Osteoblast (primary cell): ENCODE measurements around the gene APOM. TPM values are rescaled to one million over a fixed set of nuclear protein-coding genes. Genes with fewer than 3 reads are reported as not detected.

Source experiments
- DNase-seq: peaks from one replicate; pipeline ENCODE4 v3.0.0; 2011; ENCODE audit warnings: low spot score, mixed read lengths; ENCODE audit not compliant: insufficient read length; ENCODE audit errors: missing footprints
- H2AFZ ChIP-seq: 2 replicates; pipeline ENCODE4 v1.6.0; 2011; ENCODE audit warnings: mild to moderate bottlenecking, low read length
- H3K27ac ChIP-seq: 2 replicates; pipeline ENCODE4 v1.5.1; 2011; ENCODE audit warnings: mild to moderate bottlenecking, low read depth, low read length, moderate library complexity
- H3K27me3 ChIP-seq: 2 replicates; pipeline ENCODE4 v1.6.0; 2012; ENCODE audit warnings: mild to moderate bottlenecking, control low read depth, inconsistent platforms, low read length, moderate library complexity; ENCODE audit not compliant: insufficient read depth
- H3K36me3 ChIP-seq: 2 replicates; pipeline ENCODE4 v1.5.1; 2011; ENCODE audit warnings: mild to moderate bottlenecking, low read length, control low read depth, moderate library complexity; ENCODE audit not compliant: insufficient read depth
- H3K4me1 ChIP-seq: 2 replicates; pipeline ENCODE4 v1.5.1; 2011; ENCODE audit warnings: mild to moderate bottlenecking, low read length, control low read depth, moderate library complexity; ENCODE audit not compliant: insufficient read depth
- H3K4me2 ChIP-seq: 2 replicates; pipeline ENCODE4 v1.6.0; 2011; ENCODE audit warnings: mild to moderate bottlenecking, low read length; ENCODE audit not compliant: insufficient read depth
- H3K4me3 ChIP-seq: fragments of 200-600 bp; sonication (generic); 3 replicates; pipeline ENCODE4 v1.5.1; 2012; ENCODE audit warnings: mild to moderate bottlenecking, low read length, inconsistent platforms; ENCODE audit not compliant: insufficient read depth
- H3K79me2 ChIP-seq: 2 replicates; pipeline ENCODE4 v1.6.0; 2012; ENCODE audit warnings: mild to moderate bottlenecking, low read length, control low read depth, inconsistent platforms; ENCODE audit not compliant: insufficient read depth
- H3K9me3 ChIP-seq: 2 replicates; pipeline ENCODE4 v1.5.1; 2011; ENCODE audit warnings: low read depth, low read length, control low read depth
- H4K20me1 ChIP-seq: 2 replicates; pipeline ENCODE4 v1.6.0; 2012; ENCODE audit warnings: mild to moderate bottlenecking, low read length, control low read depth; ENCODE audit not compliant: insufficient read depth
- total RNA-seq: library from RNA; depleted of rRNA; stranded (reverse); fragments of >200 nt; gene quantifications from 2 replicates; pipeline ENCODE4 v1.2.3, GENCODE V29; 2012
- TF ChIP-seq, protein P1 (sequence below): IDR thresholded peaks from 2 replicates; pipeline ENCODE4 v1.5.1; 2011; ENCODE audit warnings: mild to moderate bottlenecking, low read depth, low read length, moderate library complexity; ENCODE audit errors: extremely low read depth

The APOM gene
- total RNA-seq, 1 donor, result 1.1 TPM

DNA sequence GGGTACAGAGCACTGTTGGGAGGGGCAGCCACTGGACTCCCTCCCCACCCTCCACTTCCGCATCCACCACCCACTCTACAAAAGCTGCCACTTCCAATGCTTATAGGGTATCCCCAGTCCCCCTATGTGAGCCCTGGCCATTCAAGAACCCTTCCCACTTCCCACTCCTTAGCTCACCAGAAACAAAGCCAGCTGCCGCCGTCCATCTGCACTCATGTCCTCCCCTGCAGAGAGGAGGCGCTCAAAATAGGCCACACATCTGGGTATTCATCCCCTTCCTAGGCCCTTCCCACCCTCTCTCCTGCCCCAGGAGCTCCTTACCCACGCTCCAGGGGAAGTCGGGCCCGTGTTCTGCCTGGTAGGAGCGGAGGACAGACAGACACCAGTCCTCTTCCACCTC is 31.6 kb downstream of the APOM start:
- no peaks in the 10 kb centered on the region for H3K9me3 ChIP-seq
- no peak overlapping the region for H3K27ac ChIP-seq
- H4K20me1 ChIP-seq, result peaks cover 5% of the 10 kb centered on the region
- DNase-seq, result no peak
- H3K27me3 ChIP-seq, result no peaks in the 10 kb centered on the region
- peaks cover 60% of the 10 kb centered on the region for H3K36me3 ChIP-seq
- H3K79me2 ChIP-seq, result no peaks in the 10 kb centered on the region
- TF ChIP-seq, protein P1, sequence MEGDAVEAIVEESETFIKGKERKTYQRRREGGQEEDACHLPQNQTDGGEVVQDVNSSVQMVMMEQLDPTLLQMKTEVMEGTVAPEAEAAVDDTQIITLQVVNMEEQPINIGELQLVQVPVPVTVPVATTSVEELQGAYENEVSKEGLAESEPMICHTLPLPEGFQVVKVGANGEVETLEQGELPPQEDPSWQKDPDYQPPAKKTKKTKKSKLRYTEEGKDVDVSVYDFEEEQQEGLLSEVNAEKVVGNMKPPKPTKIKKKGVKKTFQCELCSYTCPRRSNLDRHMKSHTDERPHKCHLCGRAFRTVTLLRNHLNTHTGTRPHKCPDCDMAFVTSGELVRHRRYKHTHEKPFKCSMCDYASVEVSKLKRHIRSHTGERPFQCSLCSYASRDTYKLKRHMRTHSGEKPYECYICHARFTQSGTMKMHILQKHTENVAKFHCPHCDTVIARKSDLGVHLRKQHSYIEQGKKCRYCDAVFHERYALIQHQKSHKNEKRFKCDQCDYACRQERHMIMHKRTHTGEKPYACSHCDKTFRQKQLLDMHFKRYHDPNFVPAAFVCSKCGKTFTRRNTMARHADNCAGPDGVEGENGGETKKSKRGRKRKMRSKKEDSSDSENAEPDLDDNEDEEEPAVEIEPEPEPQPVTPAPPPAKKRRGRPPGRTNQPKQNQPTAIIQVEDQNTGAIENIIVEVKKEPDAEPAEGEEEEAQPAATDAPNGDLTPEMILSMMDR, result no peak
- no peak overlapping the region for H3K4me3 ChIP-seq
- no peak overlapping the region for H2AFZ ChIP-seq
- no peak overlapping the region for H3K4me2 ChIP-seq
- no peaks in the 10 kb centered on the region for H3K4me1 ChIP-seq

DNA sequence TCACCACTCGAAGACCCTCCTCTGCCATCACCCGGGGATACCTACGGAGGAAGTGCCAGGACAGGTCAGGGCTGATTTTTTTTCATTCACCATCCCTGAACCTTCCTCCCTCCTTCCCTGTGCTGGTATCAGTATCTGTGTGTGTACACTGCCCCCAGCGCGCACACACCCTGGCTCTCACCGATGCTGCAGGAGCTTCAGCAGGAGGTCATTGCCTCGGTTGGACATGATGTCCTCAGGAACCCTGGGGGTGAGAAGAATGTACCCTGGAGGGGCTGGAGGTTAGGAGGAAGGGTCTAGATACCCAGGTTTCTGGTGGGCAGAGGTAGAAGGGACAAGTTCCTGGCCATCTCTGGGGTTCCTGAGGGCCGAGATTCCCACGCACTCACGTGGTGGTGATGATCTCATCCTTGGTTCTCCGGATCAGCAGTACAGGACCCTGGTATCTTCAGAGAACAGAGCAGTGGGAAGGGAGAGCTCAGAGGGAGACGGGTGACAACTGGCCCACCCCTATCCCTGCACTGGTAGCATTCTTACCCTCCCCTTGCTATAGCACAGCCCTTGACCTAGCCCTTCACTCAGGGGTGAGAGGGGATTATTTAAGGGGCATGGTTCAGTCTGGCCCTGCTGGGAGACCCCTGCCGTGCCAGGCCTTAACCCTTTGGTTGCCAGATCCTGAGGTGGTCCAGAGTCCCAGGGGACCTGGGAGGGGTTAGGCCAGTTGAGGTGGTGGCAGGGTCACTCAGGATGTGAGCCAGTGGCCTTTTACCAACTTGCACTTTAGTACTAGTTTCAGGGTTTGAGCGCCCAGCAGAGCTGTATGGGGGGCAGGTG is 32.4 kb downstream of the APOM start:
- peaks cover 66% of the 10 kb centered on the region for H3K36me3 ChIP-seq
- H2AFZ ChIP-seq, result no peak overlapping the region
- H4K20me1 ChIP-seq, result peaks cover 5% of the 10 kb centered on the region
- no peaks in the 10 kb centered on the region for H3K4me1 ChIP-seq
- no peaks in the 10 kb centered on the region for H3K79me2 ChIP-seq
- TF ChIP-seq, protein P1, result no peak
- no peaks in the 10 kb centered on the region for H3K9me3 ChIP-seq
- H3K4me3 ChIP-seq, result no peak overlapping the region
- DNase-seq, result no peak
- H3K4me2 ChIP-seq, result no peak overlapping the region
- H3K27me3 ChIP-seq, result no peaks in the 10 kb centered on the region
- H3K27ac ChIP-seq, result no peak overlapping the region

DNA sequence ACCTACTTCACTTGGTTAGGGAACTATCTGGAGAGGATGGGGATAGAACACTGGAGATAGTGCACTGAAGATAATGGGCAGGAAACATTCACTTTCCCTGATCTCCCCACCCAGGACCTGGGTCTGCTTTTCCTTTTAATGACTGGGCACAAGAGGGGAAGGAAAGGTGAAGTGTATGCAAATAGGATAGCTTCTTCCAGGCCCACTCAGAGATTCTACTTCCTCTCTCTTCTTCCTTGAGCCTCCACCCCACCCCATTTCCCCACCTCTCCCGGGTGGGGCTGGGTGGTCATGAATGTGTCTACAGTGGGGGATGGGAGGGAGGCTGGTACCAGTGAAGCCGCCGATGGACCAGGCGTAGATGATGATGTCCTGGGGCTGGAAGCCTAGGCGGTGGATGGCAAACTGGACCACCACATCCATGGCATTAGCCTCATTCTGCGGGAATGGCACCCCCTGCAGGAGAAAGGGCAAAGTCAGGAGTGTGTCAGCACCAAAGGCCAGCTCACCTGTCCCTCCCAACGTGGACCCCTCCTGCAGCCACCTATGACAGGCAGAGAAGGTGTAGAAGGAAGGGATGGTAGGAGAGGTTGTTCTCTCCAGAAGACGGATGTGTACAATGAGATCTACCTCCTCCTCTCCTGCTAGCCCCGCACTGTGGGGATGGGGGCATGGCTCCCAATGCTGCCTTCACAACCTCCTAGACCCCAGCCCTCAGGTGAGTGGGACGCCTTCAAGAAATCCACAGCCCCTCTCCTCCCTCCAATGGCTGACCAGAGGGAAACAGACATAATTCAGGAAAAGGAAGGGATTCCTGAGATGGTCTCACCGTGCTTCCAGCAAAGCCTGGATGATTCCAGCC is 33.8 kb downstream of the APOM start:
- H3K4me3 ChIP-seq, result no peak overlapping the region
- DNase-seq, result no peak
- H3K36me3 ChIP-seq, result peaks cover 70% of the 10 kb centered on the region
- no peaks in the 10 kb centered on the region for H3K4me1 ChIP-seq
- H4K20me1 ChIP-seq, result peaks cover 5% of the 10 kb centered on the region
- TF ChIP-seq, protein P1, result peak; percentile 50
- H3K9me3 ChIP-seq, result no peaks in the 10 kb centered on the region
- H3K79me2 ChIP-seq, result no peaks in the 10 kb centered on the region
- no peak overlapping the region for H3K27ac ChIP-seq
- H2AFZ ChIP-seq, result no peak overlapping the region
- no peak overlapping the region for H3K4me2 ChIP-seq
- no peaks in the 10 kb centered on the region for H3K27me3 ChIP-seq
